Keratinocyte (primary cell): ENCODE results near the gene XAB2. TPM values are rescaled to one million over a fixed set of nuclear protein-coding genes. Genes with fewer than 3 reads are reported as not detected.
A peak's percentile ranks its signal among the peaks of the same experiment; 100 is the strongest.

Experiments
- DNase-seq: peaks from one replicate; pipeline ENCODE4 v3.0.0-alpha.2; 2011; ENCODE audit warnings: low read depth, missing footprints, low spot score
- FAIRE-seq: peaks from 2 replicates; lab custom pipeline; 2011; peaks lifted over from hg19 to GRCh38; lab: Jason Lieb, UNC
- H2AFZ ChIP-seq: 2 replicates; pipeline ENCODE4 v1.6.0; 2012; ENCODE audit warnings: low read length, control low read depth, inconsistent platforms; ENCODE audit not compliant: control insufficient read depth
- H3K27ac ChIP-seq: 2 replicates; pipeline ENCODE4 v1.5.1; 2011; ENCODE audit warnings: low read length; ENCODE audit not compliant: control insufficient read depth, insufficient read depth
- H3K27me3 ChIP-seq: 3 replicates; pipeline ENCODE4 v1.6.0; 2011; ENCODE audit warnings: low read length; ENCODE audit not compliant: control insufficient read depth, insufficient read depth; ENCODE audit errors: extremely low read depth
- H3K36me3 ChIP-seq, 2 experiments: 2 replicates in 1 of 2; 3 replicates in 1 of 2; pipeline ENCODE4 v1.5.1; 2011; ENCODE audit warnings: low read length in 2 of 2, mild to moderate bottlenecking in 1 of 2; ENCODE audit not compliant: control insufficient read depth in 2 of 2, insufficient read depth in 2 of 2; ENCODE audit errors: extremely low read depth in 1 of 2
- H3K4me1 ChIP-seq: 3 replicates; pipeline ENCODE4 v1.5.1; 2011; ENCODE audit warnings: low read length; ENCODE audit not compliant: control insufficient read depth, insufficient read depth; ENCODE audit errors: extremely low read depth
- H3K4me2 ChIP-seq: 3 replicates; pipeline ENCODE4 v1.6.0; 2011; ENCODE audit warnings: low read depth, low read length; ENCODE audit not compliant: control insufficient read depth, insufficient read depth; ENCODE audit errors: extremely low read depth
- H3K4me3 ChIP-seq, 3 experiments: fragments of 200-600 bp in 1 of 3; sonication (generic) in 1 of 3; 2 replicates in 2 of 3; 3 replicates in 1 of 3; pipeline ENCODE4 v1.5.1; 2011 to 2016; ENCODE audit warnings: low read length in 3 of 3, mild to moderate bottlenecking in 3 of 3, control low read depth in 2 of 3, inconsistent platforms in 1 of 3, low read depth in 1 of 3, mixed read lengths in 1 of 3, mixed run types in 1 of 3, moderate library complexity in 1 of 3; ENCODE audit not compliant: control insufficient read depth in 2 of 3, insufficient read depth in 2 of 3; ENCODE audit errors: extremely low read depth in 1 of 3
- H3K79me2 ChIP-seq: 2 replicates; pipeline ENCODE4 v1.6.0; 2012; ENCODE audit warnings: low read length; ENCODE audit not compliant: control insufficient read depth, insufficient read depth
- H3K9ac ChIP-seq: 3 replicates; pipeline ENCODE4 v1.6.0; 2011; ENCODE audit warnings: low read length; ENCODE audit not compliant: control insufficient read depth, insufficient read depth; ENCODE audit errors: extremely low read depth
- H3K9me1 ChIP-seq: 3 replicates; pipeline ENCODE4 v1.6.0; 2011; ENCODE audit warnings: low read length; ENCODE audit not compliant: control insufficient read depth, insufficient read depth; ENCODE audit errors: extremely low read depth
- H3K9me3 ChIP-seq: 2 replicates; pipeline ENCODE4 v1.5.1; 2012; ENCODE audit warnings: low read depth, low read length; ENCODE audit not compliant: control insufficient read depth
- H4K20me1 ChIP-seq: 3 replicates; pipeline ENCODE4 v1.6.0; 2011; ENCODE audit warnings: low read length; ENCODE audit not compliant: control insufficient read depth, insufficient read depth; ENCODE audit errors: extremely low read depth
- EZH2 ChIP-seq: IDR thresholded peaks from one replicate; pipeline ENCODE4 v1.6.1; 2012; ENCODE audit warnings: inconsistent platforms, mild to moderate bottlenecking, low read length, moderate library complexity
- dilution Hi-C: fragments of 300-500 bp; cut with MboI; formaldehyde crosslinking; loops from one replicate; pipeline ENCODE4 v1.7.0; 2020; ENCODE audit warnings: low sequenced_read_pairs; ENCODE audit not compliant: extremely low pct_ligation_motif_present
- polyA plus RNA-seq, 5 experiments: library from polyadenylated mRNA; depleted of rRNA in 3 of 5; stranded (reverse) in 3 of 5; stranded (forward) in 1 of 5; unstranded in 1 of 5; fragments of >200 nt; gene quantifications; 1 replicate in 1 of 5; 2 replicates in 3 of 5; 3 replicates in 1 of 5; pipeline versions ENCODE4 v1.2.1 to v1.2.3, GENCODE V29; 2011 to 2012; ENCODE audit warnings: missing spikeins in 2 of 5, low read depth in 1 of 5, low replicate concordance in 1 of 5
- TF ChIP-seq, protein P1 (sequence below), 3 experiments: IDR thresholded peaks in 1 of 3; conservative IDR thresholded peaks in 1 of 3; optimal IDR thresholded peaks in 1 of 3; 2 replicates in 2 of 3; 3 replicates in 1 of 3; pipeline versions ENCODE3 to v1.5.1; 2011; ENCODE audit warnings: low read length in 3 of 3, mild to moderate bottlenecking in 3 of 3, moderate library complexity in 2 of 3, control low read depth in 1 of 3, inconsistent platforms in 1 of 3; ENCODE audit not compliant: insufficient read depth in 2 of 3; ENCODE audit errors: extremely low read depth in 1 of 3

Gene XAB2
- polyA plus RNA-seq, 1 donor (not counting 4 experiments of a cell fraction or from before 2014, with no cell fraction given) = 15.6 TPM

DNA sequence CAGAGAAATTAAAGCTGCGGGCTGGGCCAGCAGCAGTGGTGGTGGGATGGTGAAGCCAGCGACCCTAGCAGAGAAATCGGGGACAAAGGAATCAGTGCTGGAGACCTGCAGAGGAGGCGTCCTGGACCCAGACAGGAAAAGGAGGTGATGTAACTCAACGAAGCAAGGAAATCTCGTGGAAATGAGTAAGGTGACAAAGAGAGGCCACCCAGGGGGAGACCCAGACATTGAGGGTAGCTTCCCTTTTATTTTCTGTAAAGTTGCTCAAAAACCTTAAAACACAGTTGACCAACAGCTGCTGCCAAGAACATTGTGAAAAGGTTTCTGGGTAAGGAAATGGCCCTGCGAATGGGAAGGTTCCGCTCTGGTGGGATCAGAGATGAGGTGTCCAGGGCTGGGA lies 26.2 kb upstream of the XAB2 start:
- H3K9me3 ChIP-seq = no peaks in the 10 kb centered on the region
- TF ChIP-seq, protein P1, sequence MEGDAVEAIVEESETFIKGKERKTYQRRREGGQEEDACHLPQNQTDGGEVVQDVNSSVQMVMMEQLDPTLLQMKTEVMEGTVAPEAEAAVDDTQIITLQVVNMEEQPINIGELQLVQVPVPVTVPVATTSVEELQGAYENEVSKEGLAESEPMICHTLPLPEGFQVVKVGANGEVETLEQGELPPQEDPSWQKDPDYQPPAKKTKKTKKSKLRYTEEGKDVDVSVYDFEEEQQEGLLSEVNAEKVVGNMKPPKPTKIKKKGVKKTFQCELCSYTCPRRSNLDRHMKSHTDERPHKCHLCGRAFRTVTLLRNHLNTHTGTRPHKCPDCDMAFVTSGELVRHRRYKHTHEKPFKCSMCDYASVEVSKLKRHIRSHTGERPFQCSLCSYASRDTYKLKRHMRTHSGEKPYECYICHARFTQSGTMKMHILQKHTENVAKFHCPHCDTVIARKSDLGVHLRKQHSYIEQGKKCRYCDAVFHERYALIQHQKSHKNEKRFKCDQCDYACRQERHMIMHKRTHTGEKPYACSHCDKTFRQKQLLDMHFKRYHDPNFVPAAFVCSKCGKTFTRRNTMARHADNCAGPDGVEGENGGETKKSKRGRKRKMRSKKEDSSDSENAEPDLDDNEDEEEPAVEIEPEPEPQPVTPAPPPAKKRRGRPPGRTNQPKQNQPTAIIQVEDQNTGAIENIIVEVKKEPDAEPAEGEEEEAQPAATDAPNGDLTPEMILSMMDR (optimal IDR thresholded peaks at IDR 0.05 in 1 of 3, IDR thresholded peaks at IDR 0.05 in 1 of 3, conservative IDR thresholded peaks at IDR 0.05 in 1 of 3; ENCODE audit: extremely low read depth in 1 of 3, insufficient read depth in 2 of 3, low read length in 3 of 3) = no peak
- TF ChIP-seq EZH2 = no peak
- no peak overlapping the region for H3K4me3 ChIP-seq
- H3K9ac ChIP-seq = no peak overlapping the region
- DNase-seq = no peak
- H4K20me1 ChIP-seq = no peaks in the 10 kb centered on the region
- peaks cover 2% of the 10 kb centered on the region for H3K9me1 ChIP-seq
- H3K79me2 ChIP-seq = no peaks in the 10 kb centered on the region
- dilution Hi-C loops = no loop called here
- no peak overlapping the region for H3K27ac ChIP-seq
- no peak for FAIRE-seq
- no peaks in the 10 kb centered on the region for H3K36me3 ChIP-seq
- no peak overlapping the region for H3K4me2 ChIP-seq
- H3K4me1 ChIP-seq = peaks cover 4% of the 10 kb centered on the region
- no peak overlapping the region for H2AFZ ChIP-seq
- no peaks in the 10 kb centered on the region for H3K27me3 ChIP-seq

DNA sequence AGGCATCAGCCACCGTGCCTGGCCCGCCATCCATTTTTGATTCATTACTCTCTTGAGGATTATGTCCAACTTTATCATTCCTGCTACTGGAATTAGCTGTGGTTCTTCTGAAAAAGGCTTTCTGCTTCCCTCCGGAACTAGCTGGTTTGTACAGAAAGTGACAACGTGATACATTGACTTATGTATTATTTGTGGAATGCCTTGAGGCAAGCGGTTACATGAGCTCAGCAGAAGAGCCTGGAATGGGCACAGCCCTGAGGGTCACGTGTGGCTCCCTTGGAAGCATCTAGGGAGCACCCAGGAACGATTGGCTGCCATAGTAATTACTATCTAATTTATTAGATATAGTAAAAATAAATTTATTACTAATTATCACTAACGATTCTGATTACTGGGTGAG lies 25.1 kb upstream of the XAB2 start:
- Histone ChIP-seq H3K4me2 (no peak overlapping the region), H3K9ac (no peak overlapping the region), H3K36me3 (no peaks in the 10 kb centered on the region), H2AFZ (no peak overlapping the region), H3K4me3 (no peak overlapping the region), H3K9me1 (peaks cover 2% of the 10 kb centered on the region), H3K27ac (no peak overlapping the region), H4K20me1 (no peaks in the 10 kb centered on the region), H3K4me1 (peaks cover 4% of the 10 kb centered on the region), H3K27me3 (no peaks in the 10 kb centered on the region), H3K79me2 (no peaks in the 10 kb centered on the region), H3K9me3 (no peaks in the 10 kb centered on the region)
- dilution Hi-C loops = no loop called here
- peak; percentile 19 for DNase-seq
- TF ChIP-seq, protein P1 (optimal IDR thresholded peaks at IDR 0.05 in 1 of 3, IDR thresholded peaks at IDR 0.05 in 1 of 3, conservative IDR thresholded peaks at IDR 0.05 in 1 of 3; ENCODE audit: extremely low read depth in 1 of 3, insufficient read depth in 2 of 3, low read length in 3 of 3) = no peak
- no peak for TF ChIP-seq EZH2
- no peak for FAIRE-seq
